OCI-LY3 (cell line): Measurements from ENCODE around the gene DPP3.

ENCODE experiments used
- EZH2phosphoT487 ChIP-seq: fragments of 200-600 bp; shearing (Covaris generic); IDR thresholded peaks from 2 replicates; pipeline ENCODE4 v1.6.1; 2018; ENCODE audit warnings: antibody characterized with exemption, mixed run types, low read depth
- TF ChIP-seq, protein P1 (sequence below): fragments of 200-600, 300-600 bp; sonication (generic); IDR thresholded peaks from 2 replicates; pipeline ENCODE4 v1.5.1; 2014; ENCODE audit warnings: antibody characterized with exemption, low read length, low read depth

- TF ChIP-seq, protein P1, sequence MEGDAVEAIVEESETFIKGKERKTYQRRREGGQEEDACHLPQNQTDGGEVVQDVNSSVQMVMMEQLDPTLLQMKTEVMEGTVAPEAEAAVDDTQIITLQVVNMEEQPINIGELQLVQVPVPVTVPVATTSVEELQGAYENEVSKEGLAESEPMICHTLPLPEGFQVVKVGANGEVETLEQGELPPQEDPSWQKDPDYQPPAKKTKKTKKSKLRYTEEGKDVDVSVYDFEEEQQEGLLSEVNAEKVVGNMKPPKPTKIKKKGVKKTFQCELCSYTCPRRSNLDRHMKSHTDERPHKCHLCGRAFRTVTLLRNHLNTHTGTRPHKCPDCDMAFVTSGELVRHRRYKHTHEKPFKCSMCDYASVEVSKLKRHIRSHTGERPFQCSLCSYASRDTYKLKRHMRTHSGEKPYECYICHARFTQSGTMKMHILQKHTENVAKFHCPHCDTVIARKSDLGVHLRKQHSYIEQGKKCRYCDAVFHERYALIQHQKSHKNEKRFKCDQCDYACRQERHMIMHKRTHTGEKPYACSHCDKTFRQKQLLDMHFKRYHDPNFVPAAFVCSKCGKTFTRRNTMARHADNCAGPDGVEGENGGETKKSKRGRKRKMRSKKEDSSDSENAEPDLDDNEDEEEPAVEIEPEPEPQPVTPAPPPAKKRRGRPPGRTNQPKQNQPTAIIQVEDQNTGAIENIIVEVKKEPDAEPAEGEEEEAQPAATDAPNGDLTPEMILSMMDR, result no peak
- TF ChIP-seq EZH2phosphoT487, result no peak
Observed at GRCh38 chr11:66555416-66555815, 75.2 kb downstream of the DPP3 start.
